OCI-M2 (cell line): Measurements from ENCODE around the gene MICU1.
"Not testable (repeated sequence)": the region's sequence is repeated elsewhere in the genome, so short reads cannot be mapped to it uniquely, and the experiment has no call there.

Experiments used
- DNase-seq: peaks from one replicate; lab custom pipeline; 2025; ENCODE audit not compliant: unreplicated experiment; lab: John Stamatoyannopoulos, UW

MICU1 gene

GRCh38 chr10:72564596-72564995, 61.3 kb downstream of the MICU1 start:
- no peak for DNase-seq

GRCh38 chr10:72563327-72563932, 62.4 kb downstream of the MICU1 start:
- no peak for DNase-seq

DNA sequence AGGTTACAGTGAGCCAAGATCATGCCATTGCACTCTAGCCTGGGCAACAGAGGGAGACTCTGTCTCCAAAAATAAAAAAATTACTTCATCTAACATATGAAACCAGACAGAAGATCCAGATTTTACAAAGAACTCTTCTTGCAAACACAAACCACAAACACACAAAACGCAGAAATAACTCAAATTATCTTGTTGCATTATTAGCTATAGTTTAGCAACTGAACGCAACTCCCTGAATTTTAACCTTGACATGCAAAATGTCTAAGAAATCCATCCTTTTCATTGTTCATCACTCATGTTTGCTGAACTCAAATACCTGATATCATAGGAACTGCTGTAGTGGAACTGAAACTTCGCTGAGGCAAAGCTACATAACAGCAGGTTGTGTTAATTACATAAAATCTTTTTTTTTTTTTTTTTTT, 64.1 kb downstream of the MICU1 start:
- no peak for DNase-seq

DNA sequence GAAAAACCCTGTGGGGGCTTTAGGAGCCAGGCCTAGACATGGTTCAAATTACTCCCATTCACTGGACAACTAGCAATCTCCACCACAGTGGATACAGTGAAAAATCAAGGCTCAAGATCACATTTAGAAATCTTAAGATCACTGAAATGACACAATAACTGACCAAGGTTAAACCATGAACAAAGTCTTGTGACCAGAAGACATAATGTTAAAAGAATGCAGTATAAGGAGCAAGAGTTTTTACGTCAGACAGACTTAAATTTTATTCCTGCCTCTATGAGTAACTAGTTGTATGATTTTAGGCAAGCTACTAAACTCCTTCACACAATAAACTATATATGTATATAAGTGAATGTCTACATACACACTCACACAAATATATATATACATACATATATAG, 68.5 kb downstream of the MICU1 start:
- DNase-seq, result no peak

GRCh38 chr10:72552857-72553256, 73.0 kb downstream of the MICU1 start:
- no peak for DNase-seq

- DNase-seq, result no peak
These were observed 75.6 kb downstream of the MICU1 start for GRCh38 chr10:72550239-72550638.

GRCh38 chr10:72545546-72545945, 80.3 kb downstream of the MICU1 start:
- no peak for DNase-seq

GRCh38 chr10:72543855-72544254, 82.0 kb downstream of the MICU1 start:
- DNase-seq, result not testable (repeated sequence)

DNA sequence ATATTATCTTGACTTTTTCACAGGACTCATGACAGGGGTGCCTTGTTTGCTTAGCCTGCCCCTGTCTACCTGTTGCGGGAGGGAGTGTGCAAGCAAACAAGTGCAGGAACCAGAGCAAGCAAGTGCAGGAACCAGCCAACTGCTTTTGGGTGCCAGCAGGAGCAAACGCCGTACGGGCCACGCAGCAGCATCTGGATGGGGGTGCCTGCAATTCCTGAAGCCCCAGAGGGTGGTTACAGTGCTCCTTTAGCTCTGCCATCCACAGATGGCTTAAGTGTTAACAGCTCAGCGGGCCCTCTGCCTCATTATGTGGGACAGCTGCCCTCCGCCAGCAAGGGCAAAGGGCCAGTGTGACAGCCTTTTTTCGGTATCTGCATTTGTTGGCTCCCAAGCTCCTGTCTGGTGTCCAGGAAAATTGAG, 83.5 kb downstream of the MICU1 start:
- no peak for DNase-seq

DNA sequence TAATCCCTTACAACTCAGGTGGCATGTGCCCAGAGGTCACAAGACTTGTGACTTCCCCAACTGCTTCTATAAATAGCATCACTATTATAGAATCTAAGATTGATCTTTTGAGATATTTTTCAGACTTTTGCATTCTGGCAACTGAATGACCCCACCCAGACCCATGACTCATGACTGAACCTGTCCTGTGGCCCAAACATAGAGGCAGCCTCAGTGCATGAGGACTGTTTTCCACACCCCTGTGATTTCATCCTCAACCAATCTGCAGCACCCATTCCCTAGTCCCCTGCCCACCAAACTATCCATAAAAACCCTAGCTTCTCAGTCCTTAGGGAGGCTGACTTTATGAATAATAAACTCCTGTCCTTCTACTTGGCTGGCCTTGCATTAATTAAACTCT, 84.5 kb downstream of the MICU1 start:
- DNase-seq, result no peak

DNA sequence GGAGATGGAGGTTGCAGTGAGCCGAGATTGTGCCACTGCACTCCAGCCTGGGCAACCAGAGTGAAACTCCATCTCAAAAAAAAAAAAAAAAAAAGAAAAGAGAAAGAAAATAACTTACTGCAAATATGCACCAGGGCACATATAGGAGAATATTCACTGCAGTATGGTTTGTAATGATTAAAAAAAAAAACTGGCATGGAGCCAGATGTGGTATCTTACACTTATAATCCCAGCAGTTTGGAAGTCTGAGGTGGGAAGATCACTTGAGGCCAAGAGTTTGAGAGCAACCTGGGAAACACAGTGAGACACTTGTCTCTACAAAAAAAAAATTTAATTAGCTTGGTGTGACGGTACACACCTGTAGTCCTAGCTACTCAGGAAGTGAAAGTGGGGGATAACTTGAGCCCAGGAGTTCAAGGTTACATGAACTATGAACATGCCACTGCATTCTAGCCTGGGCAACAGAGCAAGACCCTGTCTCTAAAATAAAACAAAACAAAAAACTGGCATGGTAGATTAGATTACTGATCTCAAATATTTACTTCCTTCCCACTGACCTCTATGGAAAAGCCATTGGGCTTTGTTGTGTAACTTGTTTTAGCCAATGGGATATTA, 85.6 kb downstream of the MICU1 start:
- DNase-seq, result no peak

DNA sequence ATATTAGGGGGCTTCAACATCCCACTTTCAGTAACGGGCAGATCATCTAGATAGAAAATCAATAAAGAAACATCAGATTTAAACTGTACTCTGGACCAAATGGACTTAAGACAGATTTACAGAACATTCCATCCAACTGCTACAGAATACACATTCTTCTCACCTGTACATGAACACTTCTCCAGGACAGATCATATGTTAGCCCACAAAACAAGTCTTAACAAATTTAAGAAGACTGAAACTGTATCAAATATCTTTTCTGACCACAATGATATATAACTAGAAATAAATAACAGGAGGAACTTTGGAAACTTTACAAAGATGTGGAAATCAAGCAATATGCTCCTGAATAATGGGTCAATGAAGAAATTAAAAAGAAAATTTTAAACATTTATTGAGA, 86.7 kb downstream of the MICU1 start:
- no peak for DNase-seq

- DNase-seq, result no peak
These were observed 100.2 kb downstream of the MICU1 start for GRCh38 chr10:72525689-72526088.

- no peak for DNase-seq
These were observed 100.6 kb downstream of the MICU1 start for GRCh38 chr10:72525277-72525676.

DNA sequence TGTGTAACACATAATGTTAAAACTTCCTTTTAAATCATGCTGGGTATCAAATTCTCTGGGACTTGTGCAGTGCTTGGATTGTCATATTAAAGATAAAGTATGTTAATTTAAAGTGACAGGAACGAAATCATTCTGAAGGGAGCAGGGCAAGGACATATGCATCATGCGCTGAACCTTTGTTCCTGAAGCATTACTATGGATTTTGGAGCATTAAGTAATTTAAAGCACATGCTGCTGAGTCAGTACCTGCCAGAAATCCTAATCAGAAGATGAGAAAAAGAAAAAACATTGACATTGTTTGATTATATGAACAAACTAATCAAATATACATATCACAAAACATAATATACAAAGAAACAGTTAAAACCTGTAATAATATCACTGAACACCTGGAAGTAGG, 101.4 kb downstream of the MICU1 start:
- DNase-seq, result no peak

GRCh38 chr10:72523932-72524396, 101.9 kb downstream of the MICU1 start:
- no peak for DNase-seq

GRCh38 chr10:72523062-72523461, 102.8 kb downstream of the MICU1 start:
- DNase-seq, result no peak

- DNase-seq, result no peak
These were observed 108.6 kb downstream of the MICU1 start for GRCh38 chr10:72517244-72517643.

GRCh38 chr10:72515455-72515854, 110.4 kb downstream of the MICU1 start:
- DNase-seq, result no peak

DNA sequence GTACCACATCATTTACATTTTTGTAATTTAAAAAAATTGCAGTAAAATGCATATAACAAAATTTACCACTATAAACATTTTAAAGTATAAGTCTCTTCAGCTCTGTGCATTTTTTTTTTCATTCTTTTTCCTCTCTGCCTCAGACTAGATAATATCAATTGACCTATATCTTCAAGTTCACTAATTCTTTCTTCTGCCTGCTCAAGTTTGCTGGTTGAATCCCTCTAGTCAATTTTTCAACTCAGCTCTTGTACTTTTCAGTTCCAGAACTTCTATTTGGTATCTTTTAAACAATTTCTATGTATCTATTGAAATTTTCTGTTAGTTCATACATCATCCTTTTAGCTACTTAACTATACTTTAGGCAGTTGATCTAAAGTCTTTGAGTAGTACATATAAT, 112.0 kb downstream of the MICU1 start:
- DNase-seq, result no peak

DNA sequence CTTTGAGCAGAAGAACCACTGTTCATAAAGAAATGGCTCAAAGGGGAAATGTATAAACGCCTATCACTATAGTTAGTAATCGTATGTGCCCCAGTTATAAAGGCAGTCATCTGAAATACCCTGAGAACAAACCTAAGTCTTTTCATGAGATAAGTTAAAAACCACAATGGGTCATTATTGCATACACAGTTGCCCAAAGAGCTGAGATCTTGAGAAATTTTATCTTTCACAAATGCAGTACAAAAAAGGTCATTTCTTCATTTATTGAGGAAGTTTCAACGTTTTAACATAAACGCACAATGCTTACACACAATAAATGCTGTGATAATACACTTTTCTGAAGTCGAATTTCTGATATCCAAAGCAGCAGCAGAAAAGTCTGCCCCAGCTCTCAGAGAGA, 114.4 kb downstream of the MICU1 start:
- no peak for DNase-seq

DNA sequence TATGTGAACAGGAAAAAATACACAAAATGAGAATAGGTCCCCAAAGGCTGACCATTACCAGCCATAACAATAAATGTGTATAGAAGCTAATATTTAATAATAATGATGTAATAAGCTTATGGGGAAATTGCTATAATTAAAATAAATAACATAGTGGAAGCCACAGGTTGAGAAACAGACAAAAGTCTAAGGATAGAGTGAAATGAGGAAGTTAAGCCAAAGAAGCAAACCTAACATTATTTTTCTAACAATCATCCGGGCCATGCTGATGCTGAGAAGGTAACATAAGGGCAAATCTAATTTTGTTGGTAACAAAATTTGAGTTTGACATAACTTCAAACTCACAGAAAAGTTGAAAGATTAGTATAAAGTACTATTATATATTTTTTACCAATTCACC, 115.9 kb downstream of the MICU1 start:
- no peak for DNase-seq

DNA sequence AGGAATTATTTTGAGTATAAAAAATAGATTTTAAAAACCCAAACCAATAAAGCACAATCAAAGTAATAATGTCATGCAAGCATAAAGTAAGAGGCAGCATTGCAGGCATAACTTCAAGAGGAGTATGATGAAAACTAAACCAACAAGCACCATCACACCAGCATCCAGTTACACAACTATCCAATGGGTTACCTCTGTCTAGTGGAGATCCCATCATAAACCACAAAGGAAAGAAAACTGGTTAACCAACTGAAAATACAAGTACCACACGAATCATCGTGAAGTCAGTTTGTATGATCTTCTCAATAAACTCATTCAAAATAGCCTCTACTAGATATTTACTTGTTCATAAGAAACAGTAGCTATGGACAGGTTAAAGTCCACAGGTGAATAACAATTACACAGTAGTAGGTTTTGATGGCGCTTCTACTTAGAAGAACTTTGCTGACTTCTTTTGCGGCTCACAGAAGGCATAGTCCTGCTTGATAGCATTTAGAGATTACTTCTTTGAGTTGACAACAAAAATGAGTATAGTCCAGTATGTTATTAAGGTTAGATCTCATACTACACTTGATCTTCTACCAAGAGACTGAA, 116.6 kb downstream of the MICU1 start:
- DNase-seq, result no peak
